ENCODE measurements around the gene PIP4P1.
A peak's percentile ranks its signal among the peaks of the same experiment; 100 is the strongest.
"Not testable (repeated sequence)": the region's sequence is repeated elsewhere in the genome, so short reads cannot be mapped to it uniquely, and the experiment has no call there.

PIP4P1 gene

GRCh38 chr14:20461225-20462141 lies at the start of gene PIP4P1:
Gene PIP4P1, minus strand, starts transcription at chr14:20461434. Its CDS starts 109 bp downstream, at chr14:20461325.
- peak; percentile 96 to 98 for DNase-seq

GRCh38 chr14:20508367-20508766 lies 47.1 kb upstream of the PIP4P1 start:
- DNase-seq: no peak

GRCh38 chr14:20507537-20507936 lies 46.3 kb upstream of the PIP4P1 start:
- not testable (repeated sequence) for DNase-seq

GRCh38 chr14:20506752-20507151 lies 45.5 kb upstream of the PIP4P1 start:
- DNase-seq: not testable (repeated sequence)

GRCh38 chr14:20506276-20506675 lies 45.0 kb upstream of the PIP4P1 start:
- DNase-seq: not testable (repeated sequence)

- no peak for DNase-seq
These were observed 42.7 kb upstream of the PIP4P1 start for GRCh38 chr14:20503898-20504297.

- DNase-seq: no peak
These were observed 40.1 kb upstream of the PIP4P1 start for GRCh38 chr14:20501346-20501745.

GRCh38 chr14:20499881-20500280 lies 38.6 kb upstream of the PIP4P1 start:
- no peak for DNase-seq

GRCh38 chr14:20499108-20499507 lies 37.9 kb upstream of the PIP4P1 start:
- no peak for DNase-seq

GRCh38 chr14:20498622-20499021 lies 37.4 kb upstream of the PIP4P1 start:
- no peak for DNase-seq

GRCh38 chr14:20494935-20495766 lies 33.9 kb upstream of the PIP4P1 start:
- DNase-seq: no peak

GRCh38 chr14:20493634-20494033 lies 32.4 kb upstream of the PIP4P1 start:
- no peak for DNase-seq

GRCh38 chr14:20492486-20492885 lies 31.3 kb upstream of the PIP4P1 start:
- no peak for DNase-seq

GRCh38 chr14:20490563-20490962 lies 29.3 kb upstream of the PIP4P1 start:
- no peak for DNase-seq

- peak in 1 of 2 experiments; percentile 29 for DNase-seq
These were observed 28.1 kb upstream of the PIP4P1 start for GRCh38 chr14:20489093-20489994.

- DNase-seq: no peak
These were observed 26.1 kb upstream of the PIP4P1 start for GRCh38 chr14:20487396-20487725.

- DNase-seq: no peak
These were observed 25.6 kb upstream of the PIP4P1 start for GRCh38 chr14:20486684-20487395.

GRCh38 chr14:20485900-20486299 lies 24.7 kb upstream of the PIP4P1 start:
- DNase-seq: no peak

- no peak for DNase-seq
These were observed 21.1 kb upstream of the PIP4P1 start for GRCh38 chr14:20482382-20482781.

GRCh38 chr14:20478894-20479293 lies 17.7 kb upstream of the PIP4P1 start:
- no peak for DNase-seq

- no peak for DNase-seq
These were observed 16.1 kb upstream of the PIP4P1 start for GRCh38 chr14:20477211-20477876.

- no peak for DNase-seq
These were observed 15.5 kb upstream of the PIP4P1 start for GRCh38 chr14:20476776-20477175.
